HCT116 (cell line): ENCODE measurements around the gene PPP1R14B. TPM values are rescaled to one million over a fixed set of nuclear protein-coding genes. Genes with fewer than 3 reads are reported as not detected.

ENCODE experiments used
- ATAC-seq: fragments of 200-7000 bp; cut with Tn5 transposase; 2 replicates; pipeline ENCODE4 v1.9.1; 2020; ENCODE audit warnings: mild to moderate bottlenecking, moderate library complexity
- BruUV-seq: library from RNA; stranded (reverse); fragments of 400-500 nt; replicated peaks from 2 replicates; lab custom pipeline; 2021; lab: Mats Ljungman, UMichigan
- CTCF ChIA-PET: fragments of 300-600 bp; sonication (Branson Sonifier 250); formaldehyde crosslinking; loops from one replicate; lab custom pipeline; 2021; ENCODE audit warnings: antibody characterized with exemption; lab: Charles Lee
- POLR2A ChIA-PET: fragments of 300-600, 350-600 bp; sonication (Branson Sonifier 250); formaldehyde crosslinking; loops from one replicate; lab custom pipeline; 2021; ENCODE audit warnings: antibody characterized with exemption; lab: Charles Lee
- RAD21 ChIA-PET, 2 experiments: fragments of 300-600 bp; sonication (Branson Sonifier 250); formaldehyde crosslinking; loops; one replicate each; lab custom pipeline; 2023; ENCODE audit warnings: low total read pairs in 2 of 2; ENCODE audit not compliant: uncharacterized antibody in 2 of 2, unreplicated experiment in 2 of 2, low non-redundant PET in 1 of 2; lab: Charles Lee
- DNase-seq: peaks from one replicate; pipeline ENCODE4 v3.0.0-alpha.2; 2010; ENCODE audit warnings: low read depth, low spot score
- H2AFZ ChIP-seq: fragments of 200-600 bp; shearing (Covaris generic), sonication (generic); 2 replicates; pipeline ENCODE4 v1.6.1; 2017; ENCODE audit warnings: low read depth, mixed run types, mixed read lengths, antibody characterized with exemption, low read length; ENCODE audit not compliant: poor library complexity, severe bottlenecking
- H3K27ac ChIP-seq: 2 replicates; pipeline ENCODE4 v1.5.1; 2012; ENCODE audit warnings: low read depth, low read length
- H3K27me3 ChIP-seq: fragments of 200-600 bp; sonication (generic); 2 replicates; pipeline ENCODE4 v1.6.1; 2016; ENCODE audit warnings: mixed run types, low read length, mixed read lengths; ENCODE audit not compliant: insufficient read depth
- H3K36me3 ChIP-seq, 2 experiments: fragments of 200-500 bp in 1 of 2; fragments of 200-600 bp in 1 of 2; sonication (Bioruptor generic) in 1 of 2; sonication (generic) in 1 of 2; 2 replicates each; pipeline versions ENCODE4 v1.5.1 to v1.6.1; 2014 to 2016; ENCODE audit warnings: low read length in 2 of 2, inconsistent platforms in 1 of 2, mixed read lengths in 1 of 2, mixed run types in 1 of 2; ENCODE audit not compliant: insufficient read depth in 2 of 2, control insufficient read depth in 1 of 2
- H3K4me1 ChIP-seq, 2 experiments: fragments of 200-600 bp in 1 of 2; sonication (generic) in 1 of 2; 2 replicates each; pipeline versions ENCODE4 v1.5.1 to v1.6.1; 2012 to 2017; ENCODE audit warnings: low read length in 2 of 2, inconsistent platforms in 1 of 2, mild to moderate bottlenecking in 1 of 2, mixed read lengths in 1 of 2, mixed run types in 1 of 2, moderate library complexity in 1 of 2; ENCODE audit not compliant: insufficient read depth in 2 of 2, control insufficient read depth in 1 of 2
- H3K4me2 ChIP-seq: fragments of 200-600 bp; sonication (generic); 2 replicates; pipeline ENCODE4 v1.6.1; 2017; ENCODE audit warnings: mixed run types, low read length, mixed read lengths
- H3K4me3 ChIP-seq, 2 experiments: fragments of 200-600 bp in 1 of 2; sonication (generic) in 1 of 2; replicated peaks in 1 of 2; 2 replicates each; pipeline ENCODE4 v1.5.1; 2011 to 2016; ENCODE audit warnings: low read length in 2 of 2, control low read depth in 1 of 2, low read depth in 1 of 2, mild to moderate bottlenecking in 1 of 2, mixed read lengths in 1 of 2, mixed run types in 1 of 2
- H3K79me2 ChIP-seq: fragments of 200-600 bp; sonication (generic); 2 replicates; pipeline ENCODE4 v1.6.1; 2017; ENCODE audit warnings: mild to moderate bottlenecking, mixed run types, low read length, moderate library complexity, mixed read lengths; ENCODE audit not compliant: insufficient read depth
- H3K9ac ChIP-seq: fragments of 200-600 bp; sonication (generic); 2 replicates; pipeline ENCODE4 v1.6.1; 2016; ENCODE audit warnings: low read length, mixed read lengths
- H3K9me2 ChIP-seq: fragments of 200-600 bp; sonication (generic), shearing (Covaris generic); 2 replicates; pipeline ENCODE4 v1.6.1; 2017; ENCODE audit warnings: mixed run types, mild to moderate bottlenecking, moderate library complexity; ENCODE audit not compliant: insufficient read depth
- H3K9me3 ChIP-seq, 2 experiments: fragments of 200-500 bp in 1 of 2; fragments of 200-600 bp in 1 of 2; sonication (Bioruptor generic) in 1 of 2; sonication (generic) in 1 of 2; 2 replicates each; pipeline ENCODE4 v1.6.1; 2014 to 2017; ENCODE audit warnings: low read length in 2 of 2, mixed read lengths in 2 of 2, inconsistent platforms in 1 of 2, low read depth in 1 of 2, mild to moderate bottlenecking in 1 of 2, mixed run types in 1 of 2, moderate library complexity in 1 of 2; ENCODE audit not compliant: control insufficient read depth in 1 of 2, insufficient read depth in 1 of 2
- H4K20me1 ChIP-seq: fragments of 200-600 bp; sonication (generic), shearing (Covaris generic); 2 replicates; pipeline ENCODE4 v1.6.1; 2017; ENCODE audit warnings: mixed run types, mild to moderate bottlenecking, moderate library complexity; ENCODE audit not compliant: insufficient read depth
- CBX3 ChIP-seq: IDR thresholded peaks from 2 replicates; pipeline ENCODE4 v1.6.1; 2012; ENCODE audit warnings: low read depth
- CEBPB ChIP-seq: IDR thresholded peaks from 2 replicates; pipeline ENCODE4 v1.6.1; 2012; ENCODE audit warnings: low read depth
- EGR1 ChIP-seq: IDR thresholded peaks from 2 replicates; pipeline ENCODE4 v1.6.1; 2012; ENCODE audit warnings: low read depth
- ELF1 ChIP-seq: IDR thresholded peaks from 2 replicates; pipeline ENCODE4 v1.6.1; 2012; ENCODE audit warnings: low read depth, borderline replicate concordance
- EZH2 ChIP-seq: fragments of 200-600 bp; sonication (generic); IDR thresholded peaks from 2 replicates; pipeline ENCODE4 v1.6.1; 2017; ENCODE audit warnings: antibody characterized with exemption, mixed run types
- FOSL1 ChIP-seq: IDR thresholded peaks from 2 replicates; pipeline ENCODE4 v1.6.1; 2012; ENCODE audit warnings: low read depth
- POLR2A ChIP-seq: IDR thresholded peaks from 2 replicates; pipeline ENCODE4 v1.7.0; 2011; ENCODE audit warnings: borderline replicate concordance; ENCODE audit not compliant: insufficient read depth, insufficient read length; ENCODE audit errors: extremely low read depth
- POLR2AphosphoS5 ChIP-seq: IDR thresholded peaks from 2 replicates; pipeline ENCODE4 v1.6.1; 2011; ENCODE audit warnings: mild to moderate bottlenecking, low read depth, low read length, moderate library complexity
- RAD21 ChIP-seq: IDR thresholded peaks from 2 replicates; pipeline ENCODE4 v1.6.1; 2012; ENCODE audit warnings: low read depth, mild to moderate bottlenecking
- SP1 ChIP-seq: IDR thresholded peaks from 2 replicates; pipeline ENCODE4 v1.6.1; 2012; ENCODE audit warnings: low read depth
- TCF7L2 ChIP-seq: IDR thresholded peaks from 2 replicates; pipeline ENCODE4 v1.7.0; 2011; ENCODE audit warnings: borderline replicate concordance, inconsistent platforms; ENCODE audit not compliant: insufficient read depth, insufficient read length; ENCODE audit errors: extremely low read depth
- YY1 ChIP-seq: IDR thresholded peaks from 2 replicates; pipeline ENCODE4 v1.6.1; 2011; ENCODE audit warnings: low read length, low read depth, moderate library complexity, mild to moderate bottlenecking; ENCODE audit not compliant: insufficient replicate concordance; ENCODE audit errors: extremely low read depth
- ZFX ChIP-seq: fragments of 450-650 bp; IDR thresholded peaks from 2 replicates; pipeline ENCODE4 v1.6.1; 2017
- ZNF274 ChIP-seq: fragments of 200-500 bp; sonication (Bioruptor generic); IDR thresholded peaks from 2 replicates; pipeline ENCODE4 v1.6.1; 2014; ENCODE audit warnings: mild to moderate bottlenecking, low read depth, low read length, inconsistent platforms
- intact Hi-C: fragments of 100-400 bp; cut with micrococcal nuclease; formaldehyde crosslinking; loops from 2 replicates; pipeline ENCODE4 v1.10.0; 2022
- total RNA-seq: library from RNA; stranded (reverse); gene quantifications from one replicate; pipeline ENCODE4 v1.2.1, GENCODE V29; 2021; ENCODE audit not compliant: unreplicated experiment
- TF ChIP-seq, protein P1 (sequence below): IDR thresholded peaks from 2 replicates; pipeline ENCODE4 v1.6.1; 2012; ENCODE audit warnings: low read depth
- TF ChIP-seq, protein P2 (sequence below): IDR thresholded peaks from 2 replicates; pipeline ENCODE4 v1.6.1; 2012
- TF ChIP-seq, protein P3 (sequence below), 3 experiments: fragments of 200-600 bp in 1 of 3; sonication (generic) in 1 of 3; IDR thresholded peaks in 2 of 3; conservative IDR thresholded peaks in 1 of 3; 2 replicates each; pipeline ENCODE4 v1.5.1; 2012 to 2017; ENCODE audit warnings: low read depth in 2 of 3, low read length in 2 of 3, antibody characterized with exemption in 1 of 3, borderline replicate concordance in 1 of 3, control low read depth in 1 of 3, mild to moderate bottlenecking in 1 of 3, mixed read lengths in 1 of 3, mixed run types in 1 of 3, moderate library complexity in 1 of 3; ENCODE audit not compliant: insufficient read depth in 1 of 3
- TF ChIP-seq, protein P4 (sequence below): IDR thresholded peaks from 2 replicates; pipeline ENCODE4 v1.6.1; 2012

Gene PPP1R14B
- total RNA-seq, 1 experiment from 2014 or later = 332 TPM

DNA sequence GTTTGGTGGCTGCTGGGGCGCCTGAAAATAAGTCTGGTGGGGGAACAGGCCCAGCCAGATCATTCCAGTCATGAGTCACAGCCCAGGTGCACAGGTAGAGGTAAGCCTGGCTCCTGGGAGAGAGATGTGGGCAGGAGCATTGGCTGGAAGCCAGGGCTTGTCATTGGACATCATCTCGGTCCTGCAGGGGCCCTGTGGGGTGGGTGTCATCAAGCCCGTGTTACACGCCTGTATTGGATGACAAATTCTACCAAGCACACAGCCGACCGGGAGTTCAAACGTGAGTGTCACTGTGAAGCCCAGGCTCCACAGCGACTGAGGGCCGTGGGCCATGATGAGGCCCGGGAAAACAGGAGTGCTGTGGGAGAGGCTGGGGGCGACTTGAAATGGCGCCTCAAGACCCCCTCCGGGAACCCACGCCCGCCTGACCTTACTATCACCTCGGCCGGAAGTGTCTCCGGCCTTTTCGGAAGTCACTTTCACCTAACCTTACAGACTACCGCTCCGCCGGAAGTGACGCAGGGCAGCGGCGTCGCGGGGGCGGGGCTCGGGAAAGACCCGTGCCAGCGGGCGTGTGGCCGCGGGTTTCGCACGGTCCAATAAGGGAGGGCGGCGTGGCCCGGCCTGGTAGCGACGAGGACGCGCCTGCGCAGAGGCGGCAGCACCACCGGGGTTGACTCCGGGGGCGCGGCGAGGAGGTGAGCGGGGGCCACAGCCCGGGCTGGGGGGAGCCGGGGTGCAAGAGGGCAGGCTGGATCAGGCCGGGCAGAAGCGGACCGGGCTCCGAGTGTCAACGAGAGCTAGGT, 6.1 kb downstream of the PPP1R14B start, which contains the start of gene FKBP2:
Gene FKBP2, plus strand, starts transcription at position 661 of the 806 bp plus-strand sequence. CDS start 1,293 bp downstream, outside the sequence.
- intact Hi-C loops = loop anchor here (2.0 kb wide), 1 partner anchor 64 kb away; the partner anchor contains the start of gene ESRRA
- H3K4me3 ChIP-seq = peak within 1 kb of the TSS; percentile 70 to 91
- no peaks in the 10 kb centered on the region for H3K9me3 ChIP-seq
- BruUV-seq = TSS peak; percentile 81
- H4K20me1 ChIP-seq = no peaks in the 10 kb centered on the region
- DNase-seq = peak; percentile 91
- RAD21 ChIA-PET = no interaction called here
- no peak within 1 kb of the TSS for H2AFZ ChIP-seq
- H3K9me2 ChIP-seq = no peaks in the 10 kb centered on the region
- peak within 1 kb of the TSS; percentile 99 for H3K9ac ChIP-seq
- peaks cover 43% of the 10 kb centered on the region for H3K79me2 ChIP-seq
- peaks cover 0 to 20% of the 10 kb centered on the region in 2 experiments; a peak in 1 of 4 replicates for H3K36me3 ChIP-seq
- peak; percentile 65 for ATAC-seq
- peak within 1 kb of the TSS; percentile 96 for H3K27ac ChIP-seq
- POLR2A ChIA-PET = interaction anchor here (0.7 to 1.4 kb wide), 11 partner anchors 8 to 115 kb away, joined by 4 to 11 read pairs (median 5); partner anchors contain the start of genes NUDT22, PRDX5, TRMT112 and TRPT1
- H3K4me2 ChIP-seq = peak within 1 kb of the TSS; percentile 84
- H3K27me3 ChIP-seq = no peaks in the 10 kb centered on the region
- CTCF ChIA-PET = interaction anchor here (0.9 to 2.2 kb wide), 7 partner anchors 10 to 116 kb away, joined by 3 to 10 read pairs (median 6); partner anchors contain the start of genes PRDX5 and TRMT112
- peaks cover 32 to 66% of the 10 kb centered on the region in 2 experiments for H3K4me1 ChIP-seq
- TF ChIP-seq ZNF274 = no peak
- TF ChIP-seq, protein P1, sequence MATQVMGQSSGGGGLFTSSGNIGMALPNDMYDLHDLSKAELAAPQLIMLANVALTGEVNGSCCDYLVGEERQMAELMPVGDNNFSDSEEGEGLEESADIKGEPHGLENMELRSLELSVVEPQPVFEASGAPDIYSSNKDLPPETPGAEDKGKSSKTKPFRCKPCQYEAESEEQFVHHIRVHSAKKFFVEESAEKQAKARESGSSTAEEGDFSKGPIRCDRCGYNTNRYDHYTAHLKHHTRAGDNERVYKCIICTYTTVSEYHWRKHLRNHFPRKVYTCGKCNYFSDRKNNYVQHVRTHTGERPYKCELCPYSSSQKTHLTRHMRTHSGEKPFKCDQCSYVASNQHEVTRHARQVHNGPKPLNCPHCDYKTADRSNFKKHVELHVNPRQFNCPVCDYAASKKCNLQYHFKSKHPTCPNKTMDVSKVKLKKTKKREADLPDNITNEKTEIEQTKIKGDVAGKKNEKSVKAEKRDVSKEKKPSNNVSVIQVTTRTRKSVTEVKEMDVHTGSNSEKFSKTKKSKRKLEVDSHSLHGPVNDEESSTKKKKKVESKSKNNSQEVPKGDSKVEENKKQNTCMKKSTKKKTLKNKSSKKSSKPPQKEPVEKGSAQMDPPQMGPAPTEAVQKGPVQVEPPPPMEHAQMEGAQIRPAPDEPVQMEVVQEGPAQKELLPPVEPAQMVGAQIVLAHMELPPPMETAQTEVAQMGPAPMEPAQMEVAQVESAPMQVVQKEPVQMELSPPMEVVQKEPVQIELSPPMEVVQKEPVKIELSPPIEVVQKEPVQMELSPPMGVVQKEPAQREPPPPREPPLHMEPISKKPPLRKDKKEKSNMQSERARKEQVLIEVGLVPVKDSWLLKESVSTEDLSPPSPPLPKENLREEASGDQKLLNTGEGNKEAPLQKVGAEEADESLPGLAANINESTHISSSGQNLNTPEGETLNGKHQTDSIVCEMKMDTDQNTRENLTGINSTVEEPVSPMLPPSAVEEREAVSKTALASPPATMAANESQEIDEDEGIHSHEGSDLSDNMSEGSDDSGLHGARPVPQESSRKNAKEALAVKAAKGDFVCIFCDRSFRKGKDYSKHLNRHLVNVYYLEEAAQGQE = no peak
- TF ChIP-seq YY1 = peak; percentile 52
- TF ChIP-seq, protein P2, sequence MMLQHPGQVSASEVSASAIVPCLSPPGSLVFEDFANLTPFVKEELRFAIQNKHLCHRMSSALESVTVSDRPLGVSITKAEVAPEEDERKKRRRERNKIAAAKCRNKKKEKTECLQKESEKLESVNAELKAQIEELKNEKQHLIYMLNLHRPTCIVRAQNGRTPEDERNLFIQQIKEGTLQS = no peak
- no peak for TF ChIP-seq CEBPB
- peak; percentile 92 for TF ChIP-seq POLR2AphosphoS5
- TF ChIP-seq, protein P3, sequence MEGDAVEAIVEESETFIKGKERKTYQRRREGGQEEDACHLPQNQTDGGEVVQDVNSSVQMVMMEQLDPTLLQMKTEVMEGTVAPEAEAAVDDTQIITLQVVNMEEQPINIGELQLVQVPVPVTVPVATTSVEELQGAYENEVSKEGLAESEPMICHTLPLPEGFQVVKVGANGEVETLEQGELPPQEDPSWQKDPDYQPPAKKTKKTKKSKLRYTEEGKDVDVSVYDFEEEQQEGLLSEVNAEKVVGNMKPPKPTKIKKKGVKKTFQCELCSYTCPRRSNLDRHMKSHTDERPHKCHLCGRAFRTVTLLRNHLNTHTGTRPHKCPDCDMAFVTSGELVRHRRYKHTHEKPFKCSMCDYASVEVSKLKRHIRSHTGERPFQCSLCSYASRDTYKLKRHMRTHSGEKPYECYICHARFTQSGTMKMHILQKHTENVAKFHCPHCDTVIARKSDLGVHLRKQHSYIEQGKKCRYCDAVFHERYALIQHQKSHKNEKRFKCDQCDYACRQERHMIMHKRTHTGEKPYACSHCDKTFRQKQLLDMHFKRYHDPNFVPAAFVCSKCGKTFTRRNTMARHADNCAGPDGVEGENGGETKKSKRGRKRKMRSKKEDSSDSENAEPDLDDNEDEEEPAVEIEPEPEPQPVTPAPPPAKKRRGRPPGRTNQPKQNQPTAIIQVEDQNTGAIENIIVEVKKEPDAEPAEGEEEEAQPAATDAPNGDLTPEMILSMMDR (IDR thresholded peaks at IDR 0.05 in 2 of 3, conservative IDR thresholded peaks at IDR 0.05 in 1 of 3; ENCODE audit: borderline replicate concordance in 1 of 3, insufficient read depth in 1 of 3, low read depth in 2 of 3, low read length in 2 of 3) = no peak
- peak; percentile 48; the same call in 1 of the 2 replicates for TF ChIP-seq ZFX
- TF ChIP-seq EGR1 = no peak
- TF ChIP-seq FOSL1 = no peak
- no peak for TF ChIP-seq ELF1
- no peak for TF ChIP-seq RAD21
- TF ChIP-seq, protein P4, sequence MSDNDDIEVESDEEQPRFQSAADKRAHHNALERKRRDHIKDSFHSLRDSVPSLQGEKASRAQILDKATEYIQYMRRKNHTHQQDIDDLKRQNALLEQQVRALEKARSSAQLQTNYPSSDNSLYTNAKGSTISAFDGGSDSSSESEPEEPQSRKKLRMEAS = no peak
- peak; percentile 89 for TF ChIP-seq POLR2A
- TF ChIP-seq EZH2 = no peak
- no peak for TF ChIP-seq CBX3
- TF ChIP-seq SP1 = no peak
- peak; percentile 27 for TF ChIP-seq TCF7L2
